NCI-H2107 treated with DMSO at 0.1 percent for 48 hours (cell line): Measurements from ENCODE around the gene HTR1E.
"Not testable (repeated sequence)": the region's sequence is repeated elsewhere in the genome, so short reads cannot be mapped to it uniquely, and the experiment has no call there.

ENCODE experiments used
- DNase-seq: peaks from one replicate; lab custom pipeline; 2025; ENCODE audit not compliant: unreplicated experiment; lab: John Stamatoyannopoulos, UW

The HTR1E gene

DNA sequence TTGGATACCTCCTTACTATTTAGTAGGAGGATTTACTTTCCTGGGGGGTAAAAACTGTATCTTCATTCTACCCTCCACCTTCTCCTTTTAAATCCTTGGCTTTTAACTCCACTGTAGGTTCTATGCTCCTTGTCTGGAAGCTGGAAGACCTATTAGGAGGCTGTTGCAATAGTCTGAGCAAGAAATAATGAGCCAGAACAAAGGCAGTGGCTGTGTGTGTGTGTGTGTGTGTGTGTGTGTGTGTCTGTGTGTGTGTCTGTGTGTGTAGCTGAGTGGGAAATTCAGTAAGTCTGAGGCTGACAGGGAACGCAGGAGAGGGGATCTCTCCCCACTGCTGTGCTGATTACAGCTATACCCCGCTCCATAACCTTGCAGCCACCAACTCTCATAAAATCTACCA lies 35.8 kb downstream of the HTR1E start:
- DNase-seq: no peak

DNA sequence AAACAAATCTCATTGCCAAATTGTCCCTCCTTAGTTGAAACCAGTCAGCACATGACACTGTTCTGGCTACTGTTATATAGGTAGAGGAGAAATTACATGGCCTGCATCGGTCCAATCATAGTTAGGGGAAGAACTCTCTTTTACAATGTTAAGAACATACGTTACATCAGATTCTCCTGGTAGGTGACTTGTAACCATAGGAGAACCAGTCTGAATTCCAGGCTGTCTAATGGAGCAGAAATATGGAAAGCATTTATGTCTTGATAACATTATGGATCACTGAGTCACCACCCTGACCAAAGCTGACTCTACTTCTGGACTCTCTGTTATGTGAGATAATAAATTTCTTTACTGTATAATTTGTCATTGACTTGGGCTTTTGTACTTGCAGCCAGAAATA lies 40.9 kb downstream of the HTR1E start:
- DNase-seq: no peak

DNA sequence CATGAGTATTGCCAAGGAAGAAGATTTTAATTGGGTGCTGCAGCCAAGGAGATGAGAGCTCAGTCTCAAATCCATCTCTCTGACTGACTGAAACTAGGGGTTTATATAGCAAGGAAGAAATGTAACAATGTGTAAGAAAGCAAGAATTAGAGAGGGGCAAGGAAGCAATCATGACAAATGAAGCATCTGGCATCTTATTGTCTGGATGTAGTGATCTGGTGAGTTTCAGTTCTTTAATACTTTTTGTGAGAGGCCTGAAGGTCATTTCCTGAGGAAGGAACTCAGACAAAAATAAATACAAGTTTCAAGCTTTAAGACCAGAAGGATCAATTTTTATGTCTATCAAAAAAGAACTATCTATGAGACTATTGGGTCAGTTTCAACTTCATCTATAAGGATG lies 64.2 kb downstream of the HTR1E start:
- no peak for DNase-seq

DNA sequence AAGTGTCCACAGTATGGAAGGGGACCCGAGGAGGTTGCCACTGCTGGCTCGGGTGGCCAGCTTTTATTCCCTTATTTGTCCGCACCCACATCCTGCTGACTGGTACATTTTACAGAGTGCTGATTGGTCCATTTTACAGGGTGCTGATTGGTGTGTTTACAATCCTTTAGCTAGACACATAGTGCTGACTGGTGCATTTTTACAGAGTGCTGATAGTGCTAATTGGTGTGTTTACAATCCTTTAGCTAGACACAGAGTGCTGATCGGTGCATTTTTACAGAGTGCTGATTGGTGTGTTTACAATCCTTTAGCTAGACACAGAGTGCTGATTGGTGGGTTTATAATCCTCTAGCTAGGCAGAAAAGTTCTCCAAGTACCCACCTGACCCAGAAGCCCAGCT lies 65.1 kb downstream of the HTR1E start:
- not testable (repeated sequence) for DNase-seq

DNA sequence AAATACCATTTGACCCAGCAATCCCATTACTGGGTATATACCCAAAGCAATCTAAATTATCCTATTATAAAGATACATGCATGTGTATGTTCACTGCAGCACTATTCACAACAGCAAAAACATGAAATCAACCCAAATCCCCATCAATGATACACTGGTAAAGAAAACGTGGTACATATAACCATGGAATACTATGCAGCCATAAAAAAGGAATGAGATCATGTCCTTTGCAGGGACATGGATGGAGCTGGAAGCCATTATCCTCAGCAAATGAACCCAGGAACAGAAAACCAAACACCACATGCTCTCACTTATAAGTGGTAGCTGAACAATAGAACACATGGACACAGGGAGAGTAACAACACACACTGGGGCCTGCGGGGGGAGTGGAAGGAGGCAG lies 69.2 kb downstream of the HTR1E start:
- DNase-seq: not testable (repeated sequence)

DNA sequence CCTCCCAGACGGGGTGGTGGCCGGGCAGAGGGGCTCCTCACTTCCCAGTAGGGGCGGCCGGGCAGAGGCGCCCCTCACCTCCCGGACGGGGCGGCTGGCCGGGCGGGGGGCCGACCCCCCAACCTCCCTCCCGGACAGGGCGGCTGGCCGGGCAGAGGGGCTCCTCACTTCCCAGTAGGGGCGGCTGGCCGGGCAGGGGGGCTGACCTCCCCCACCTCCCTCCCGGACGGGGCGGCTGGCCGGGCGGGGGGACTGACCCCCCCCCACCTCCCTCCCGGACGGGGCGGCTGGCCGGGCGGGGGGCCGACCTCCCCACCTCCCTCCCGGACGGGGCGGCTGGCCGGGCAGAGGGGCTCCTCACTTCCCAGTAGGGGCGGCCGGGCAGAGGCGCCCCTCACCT lies 72.3 kb downstream of the HTR1E start:
- DNase-seq: not testable (repeated sequence)

DNA sequence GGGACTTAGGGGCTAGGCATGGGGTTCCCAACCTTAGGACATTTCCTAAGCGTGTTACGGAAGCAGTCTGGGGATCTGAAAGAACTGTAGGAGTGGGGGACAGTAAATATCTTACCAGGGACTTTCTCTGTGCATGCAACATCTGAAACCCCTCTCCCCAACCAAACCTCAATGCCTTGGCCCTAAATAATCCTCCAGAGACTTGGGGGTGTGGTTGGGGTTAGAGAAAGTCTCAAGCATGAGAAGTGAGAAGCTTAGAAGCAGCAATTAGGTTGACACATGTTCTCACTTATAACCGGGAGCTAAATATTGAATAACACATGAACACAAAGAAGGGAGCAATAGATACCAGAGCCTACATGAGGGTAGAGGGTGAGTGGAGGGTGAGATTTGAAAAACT lies 74.7 kb downstream of the HTR1E start:
- DNase-seq: no peak

DNA sequence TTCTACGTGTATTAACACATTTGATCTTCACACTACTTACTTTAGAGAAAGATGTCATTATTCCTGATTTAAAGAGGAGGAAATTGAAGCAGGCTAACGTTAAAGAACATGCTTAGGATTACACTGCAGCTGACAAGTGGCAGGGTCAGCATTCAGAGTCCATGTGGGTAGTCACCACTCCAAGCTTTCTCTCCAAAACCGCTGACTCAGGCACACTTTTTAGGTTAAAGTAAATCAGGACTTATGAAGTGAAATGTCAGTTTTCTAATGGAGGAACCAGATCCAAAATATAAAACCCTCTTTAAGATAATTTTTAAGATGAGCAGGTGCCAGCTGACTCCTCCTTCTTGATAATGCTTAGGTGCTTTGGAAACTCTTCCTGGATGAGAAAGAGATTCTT lies 75.4 kb downstream of the HTR1E start:
- no peak for DNase-seq

DNA sequence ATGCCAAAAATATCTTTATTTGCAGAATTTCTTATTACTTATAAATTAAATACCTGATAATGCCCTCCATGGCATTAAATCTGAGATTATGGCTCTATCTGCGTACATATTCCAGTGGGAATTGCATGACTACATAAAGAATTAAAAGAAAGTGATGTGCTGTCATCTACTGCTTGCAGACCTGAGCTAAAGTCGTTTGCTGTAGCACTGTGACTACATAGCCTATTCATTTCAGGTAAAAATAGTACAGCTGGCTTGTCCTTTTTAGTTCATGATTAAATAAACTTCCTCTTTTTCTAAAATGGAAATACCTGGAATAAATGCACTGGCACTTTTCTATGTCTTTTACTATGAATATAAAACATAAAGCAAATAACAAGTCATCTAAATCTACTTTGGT lies 79.4 kb downstream of the HTR1E start:
- DNase-seq: no peak

DNA sequence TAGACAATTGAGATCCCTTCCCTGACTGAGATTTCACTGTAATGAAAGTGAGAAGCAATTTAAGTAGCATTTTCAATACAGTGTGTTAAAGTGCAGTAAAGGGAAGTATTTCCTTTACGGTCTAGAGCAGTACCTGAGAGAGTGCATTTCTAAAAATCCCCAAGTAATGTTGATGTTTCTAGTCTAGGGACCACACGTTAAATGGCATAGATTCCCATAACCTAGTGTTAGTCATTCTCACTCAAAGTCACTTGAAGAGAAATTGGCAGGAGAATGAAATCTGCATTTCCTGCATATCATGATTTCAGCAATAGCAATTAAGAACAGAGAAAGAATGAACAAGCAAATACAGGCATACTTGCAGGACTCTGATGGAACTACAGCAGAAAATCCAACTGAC lies 89.7 kb downstream of the HTR1E start:
- DNase-seq: no peak

DNA sequence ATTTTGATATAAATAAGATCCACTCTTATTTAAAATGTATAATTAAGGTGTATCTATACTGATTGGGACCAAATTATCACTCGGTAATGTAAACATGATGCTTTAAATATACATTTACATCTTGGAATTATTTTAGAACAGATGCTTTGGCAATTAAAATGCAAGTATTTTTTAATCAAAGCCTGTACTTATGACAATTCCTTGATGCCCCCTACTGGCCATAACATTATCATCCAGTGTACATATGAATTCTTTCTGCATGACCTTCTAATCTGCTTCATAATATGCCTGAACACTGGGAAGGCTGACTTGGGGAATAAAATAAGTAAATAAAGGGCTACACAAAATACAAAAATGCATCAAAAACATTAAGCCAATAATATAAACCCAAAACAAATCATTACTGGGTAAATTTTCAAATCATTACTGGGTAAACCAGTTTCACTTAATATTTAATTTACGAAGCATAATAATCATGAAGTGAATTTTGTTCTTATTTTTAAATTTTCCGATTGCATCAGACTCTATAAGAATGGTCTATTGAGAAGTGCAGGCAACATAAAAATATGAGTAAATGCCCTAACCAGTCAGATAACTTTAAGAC lies 92.5 kb downstream of the HTR1E start:
- DNase-seq: peak; percentile 8

DNA sequence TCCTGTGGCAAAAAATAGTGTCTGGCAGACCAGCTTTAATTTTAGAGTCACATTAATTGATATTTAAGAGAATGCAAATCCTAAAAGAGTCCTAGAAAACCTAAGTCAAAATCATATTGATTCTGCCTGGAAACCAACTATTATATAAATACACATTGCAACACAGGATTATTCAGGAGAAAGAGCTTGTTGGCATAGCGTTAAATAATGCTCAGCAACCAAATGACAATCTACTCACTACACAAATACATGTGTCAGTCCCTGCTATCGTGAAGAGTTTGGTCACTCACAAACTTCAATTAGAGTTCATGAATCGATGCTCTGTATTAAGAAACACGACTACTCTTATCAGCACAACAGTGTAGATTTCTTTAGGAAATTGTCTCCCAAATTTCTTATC lies 103.4 kb downstream of the HTR1E start:
- DNase-seq: no peak

DNA sequence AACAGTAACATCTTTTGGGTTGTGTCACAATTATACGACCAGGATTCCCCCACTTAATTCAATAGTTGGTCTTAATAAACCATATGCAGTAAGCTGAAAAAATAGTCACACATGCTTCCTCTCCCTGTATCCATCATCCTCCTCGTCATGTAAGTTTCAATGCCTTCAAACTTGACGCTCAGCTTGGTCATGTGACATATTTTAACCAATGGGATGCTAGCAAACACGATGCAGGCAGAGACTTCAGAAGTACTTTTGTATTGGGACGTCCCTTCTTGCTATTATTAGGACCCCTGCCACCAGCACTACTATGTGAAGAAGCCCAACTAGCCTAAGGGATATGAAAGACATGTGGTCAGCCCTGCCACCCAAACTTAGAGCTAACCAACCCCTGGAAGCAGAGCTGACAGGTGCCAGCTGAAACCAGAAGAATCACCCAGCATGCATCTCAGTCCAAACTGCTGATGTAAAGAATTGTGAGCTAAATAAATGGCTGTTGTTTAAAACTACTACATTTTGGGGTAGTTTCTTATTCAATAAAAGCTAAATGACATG lies 108.3 kb downstream of the HTR1E start:
- no peak for DNase-seq

DNA sequence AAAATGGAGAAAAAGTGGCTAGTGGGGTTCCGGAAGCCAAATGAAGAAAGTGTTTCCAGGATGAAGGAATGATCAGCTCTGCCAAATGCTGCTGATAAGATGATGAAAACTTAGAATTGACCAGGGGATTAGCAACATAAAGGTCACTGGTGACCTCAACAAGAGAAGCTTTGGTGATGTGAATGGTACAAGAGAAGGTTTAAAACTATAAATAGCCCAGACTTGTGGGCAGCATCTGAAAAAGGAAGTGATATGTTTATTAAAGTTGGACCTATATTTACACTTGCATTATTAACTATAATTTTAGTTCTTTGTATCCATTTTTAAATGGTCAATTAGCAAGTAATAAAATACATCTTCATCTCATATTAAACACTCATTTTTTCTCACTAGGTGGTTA lies 112.5 kb downstream of the HTR1E start:
- no peak for DNase-seq

DNA sequence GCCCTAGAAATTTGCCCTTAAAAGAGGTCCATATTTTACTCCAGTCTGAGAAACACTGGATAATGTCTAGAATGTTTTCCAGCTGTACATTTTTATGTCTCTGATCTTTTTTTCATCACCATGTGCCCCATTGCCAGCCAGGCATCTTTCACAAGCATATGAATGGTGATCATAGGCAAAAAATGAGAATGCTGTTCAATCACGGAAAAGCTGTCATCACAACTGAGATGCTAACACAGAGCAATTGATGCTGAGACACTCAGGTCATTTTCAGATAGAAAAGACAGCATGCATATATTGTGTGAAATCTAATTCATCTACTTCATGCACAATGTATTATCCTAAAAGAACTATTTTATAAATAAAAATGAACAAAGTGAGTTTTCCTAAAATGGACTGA lies 116.0 kb downstream of the HTR1E start:
- no peak for DNase-seq

DNA sequence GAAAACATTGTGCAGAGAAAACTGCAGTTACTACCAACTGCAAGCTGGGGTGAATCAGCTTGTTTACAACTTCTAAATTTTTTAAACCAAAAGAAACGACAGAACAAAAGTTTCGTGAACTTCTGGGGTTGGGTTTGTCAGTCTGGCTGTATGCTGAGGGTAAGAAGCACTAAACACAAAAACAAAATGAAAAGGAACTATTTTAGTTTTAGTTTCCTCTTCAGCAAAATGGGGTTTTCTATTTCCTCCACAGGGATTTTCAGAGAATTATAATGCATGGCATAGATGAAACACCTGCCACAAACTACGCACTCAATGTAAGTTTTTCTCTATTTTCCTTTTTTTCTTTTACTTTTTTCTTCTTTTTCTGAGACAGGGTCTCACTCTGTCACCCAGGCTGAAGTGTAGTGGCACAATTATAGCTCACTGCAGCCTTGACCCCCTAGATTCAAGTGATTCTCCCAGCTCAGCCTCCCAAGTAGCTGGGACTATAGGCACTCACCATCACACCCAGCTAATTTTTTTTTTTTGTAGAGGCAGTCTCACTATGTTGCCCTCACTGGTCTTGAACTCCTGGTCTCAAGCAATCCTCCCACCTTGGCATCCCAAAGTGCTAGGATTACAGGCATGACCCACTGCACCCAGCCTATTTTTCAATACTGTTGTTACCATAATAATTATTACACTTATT lies 117.0 kb downstream of the HTR1E start:
- no peak for DNase-seq

DNA sequence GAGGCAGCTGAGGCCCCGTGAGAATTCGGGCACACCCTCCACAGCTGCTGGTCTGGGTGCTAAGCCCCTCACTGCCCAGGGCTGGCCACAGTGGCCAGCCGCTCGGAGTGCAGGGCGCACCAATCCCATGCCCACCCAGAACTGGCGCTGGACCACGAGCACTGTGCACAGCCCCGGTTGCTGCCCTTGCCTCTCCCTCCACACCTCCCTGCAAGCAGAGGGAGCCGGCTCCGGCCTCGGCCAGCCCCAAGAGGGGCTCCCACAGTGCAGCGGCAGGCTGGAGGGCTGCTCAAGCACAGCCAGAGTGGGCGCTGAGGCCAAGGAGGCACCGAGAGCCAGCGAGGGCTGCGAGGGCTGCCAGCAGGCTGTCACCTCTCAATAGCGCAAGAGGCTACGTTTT lies 122.6 kb downstream of the HTR1E start:
- no peak for DNase-seq

DNA sequence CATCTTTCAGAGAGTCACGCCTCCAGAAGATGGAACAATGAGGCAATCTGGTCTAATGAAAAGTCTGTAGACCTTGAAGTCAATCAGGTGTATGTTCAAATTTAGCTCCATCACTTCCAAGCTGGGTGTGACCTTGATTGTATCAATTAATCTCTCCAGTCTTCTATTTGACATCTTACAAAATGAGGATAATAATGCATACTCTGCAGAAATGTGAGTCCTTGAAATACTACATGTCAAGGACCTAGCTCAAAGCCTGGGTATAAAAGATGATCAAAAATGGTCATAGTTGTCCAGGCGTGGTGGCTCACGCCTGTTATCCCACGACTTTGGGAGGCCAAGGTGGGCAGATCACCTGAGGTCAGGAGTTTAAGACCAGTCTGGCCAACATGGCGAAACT lies 127.8 kb downstream of the HTR1E start:
- DNase-seq: no peak
